Tibial nerve (tissue), 3 donors: ENCODE measurements around the gene SORCS2.

Experiments used
- POLR2A ChIP-seq, 2 donors: fragments of 450-650 bp; IDR thresholded peaks; one replicate each; pipeline ENCODE4 v1.6.1; 2017; ENCODE audit warnings: antibody characterized with exemption in 2 of 2, mild to moderate bottlenecking in 2 of 2, moderate library complexity in 2 of 2
- TF ChIP-seq, protein P1 (sequence below), 5 experiments: fragments of 200-600 bp in 3 of 5; fragments of 450-650 bp in 2 of 5; sonication (generic) in 3 of 5; IDR thresholded peaks; one replicate each; pipeline ENCODE4 v1.5.1; 2016 to 2019; ENCODE audit warnings: antibody characterized with exemption in 5 of 5, mild to moderate bottlenecking in 3 of 5, moderate library complexity in 2 of 5

GRCh38 chr4:7268941-7269340 lies 76.6 kb downstream of the SORCS2 start:
- TF ChIP-seq, protein P1, sequence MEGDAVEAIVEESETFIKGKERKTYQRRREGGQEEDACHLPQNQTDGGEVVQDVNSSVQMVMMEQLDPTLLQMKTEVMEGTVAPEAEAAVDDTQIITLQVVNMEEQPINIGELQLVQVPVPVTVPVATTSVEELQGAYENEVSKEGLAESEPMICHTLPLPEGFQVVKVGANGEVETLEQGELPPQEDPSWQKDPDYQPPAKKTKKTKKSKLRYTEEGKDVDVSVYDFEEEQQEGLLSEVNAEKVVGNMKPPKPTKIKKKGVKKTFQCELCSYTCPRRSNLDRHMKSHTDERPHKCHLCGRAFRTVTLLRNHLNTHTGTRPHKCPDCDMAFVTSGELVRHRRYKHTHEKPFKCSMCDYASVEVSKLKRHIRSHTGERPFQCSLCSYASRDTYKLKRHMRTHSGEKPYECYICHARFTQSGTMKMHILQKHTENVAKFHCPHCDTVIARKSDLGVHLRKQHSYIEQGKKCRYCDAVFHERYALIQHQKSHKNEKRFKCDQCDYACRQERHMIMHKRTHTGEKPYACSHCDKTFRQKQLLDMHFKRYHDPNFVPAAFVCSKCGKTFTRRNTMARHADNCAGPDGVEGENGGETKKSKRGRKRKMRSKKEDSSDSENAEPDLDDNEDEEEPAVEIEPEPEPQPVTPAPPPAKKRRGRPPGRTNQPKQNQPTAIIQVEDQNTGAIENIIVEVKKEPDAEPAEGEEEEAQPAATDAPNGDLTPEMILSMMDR (IDR thresholded peaks at IDR 0.05), result no peak
- TF ChIP-seq POLR2A (IDR thresholded peaks at IDR 0.05), result no peak
